ENCODE data around the gene TXNRD2. TPM values are rescaled to one million over a fixed set of nuclear protein-coding genes. Genes with fewer than 3 reads are reported as not detected.
A peak's percentile ranks its signal among the peaks of the same experiment; 100 is the strongest.

The TXNRD2 gene
- total and polyA plus RNA-seq, 8 donors = 9.6 to 41.6 (median 14.8) TPM

DNA sequence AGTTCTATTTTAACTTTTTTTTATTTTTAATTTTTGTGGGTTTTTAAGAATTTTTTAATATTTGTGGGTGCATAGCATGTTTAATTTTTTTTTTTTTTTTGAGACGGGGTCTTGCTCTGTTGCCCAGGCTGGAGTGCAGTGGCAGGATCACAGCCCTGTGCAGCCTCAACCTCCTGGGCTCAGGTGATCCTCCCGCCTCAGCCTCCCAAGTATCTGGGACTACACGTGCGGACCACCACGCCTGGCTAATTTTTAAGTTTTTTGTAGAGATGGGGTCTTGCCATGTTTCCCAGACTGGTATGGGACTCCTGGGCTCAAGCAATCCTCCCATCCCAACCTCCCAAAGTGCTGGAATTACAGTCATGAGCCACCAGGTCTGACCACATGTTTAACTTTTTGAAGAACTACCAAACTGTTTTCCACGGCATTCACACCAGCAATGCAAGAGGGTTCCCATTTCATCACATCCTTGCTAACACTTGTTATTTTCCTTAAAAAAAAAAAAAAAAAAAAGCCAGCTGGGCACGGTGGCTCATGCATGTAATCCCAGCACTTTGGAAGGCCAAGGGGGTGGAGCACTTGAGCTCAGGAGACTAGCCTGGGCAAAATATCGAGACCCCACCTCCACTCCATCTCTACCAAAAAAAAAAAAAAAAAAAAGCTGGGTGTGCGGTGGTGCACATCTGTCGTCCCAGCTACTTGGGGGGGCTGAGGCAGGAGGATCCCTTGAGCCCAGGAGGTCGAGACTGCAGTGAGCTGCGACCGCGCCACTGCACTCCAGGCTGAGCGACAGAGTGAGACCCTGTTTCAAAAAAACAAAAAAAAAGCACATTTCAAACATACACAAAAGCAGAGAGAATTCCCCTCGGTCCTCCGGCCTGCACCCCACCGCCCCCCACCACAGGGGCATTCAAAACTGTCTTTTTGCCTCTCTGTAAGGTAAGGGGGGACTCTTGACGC lies 16.7 kb upstream of the TXNRD2 start:
- TF ChIP-seq, protein P1, sequence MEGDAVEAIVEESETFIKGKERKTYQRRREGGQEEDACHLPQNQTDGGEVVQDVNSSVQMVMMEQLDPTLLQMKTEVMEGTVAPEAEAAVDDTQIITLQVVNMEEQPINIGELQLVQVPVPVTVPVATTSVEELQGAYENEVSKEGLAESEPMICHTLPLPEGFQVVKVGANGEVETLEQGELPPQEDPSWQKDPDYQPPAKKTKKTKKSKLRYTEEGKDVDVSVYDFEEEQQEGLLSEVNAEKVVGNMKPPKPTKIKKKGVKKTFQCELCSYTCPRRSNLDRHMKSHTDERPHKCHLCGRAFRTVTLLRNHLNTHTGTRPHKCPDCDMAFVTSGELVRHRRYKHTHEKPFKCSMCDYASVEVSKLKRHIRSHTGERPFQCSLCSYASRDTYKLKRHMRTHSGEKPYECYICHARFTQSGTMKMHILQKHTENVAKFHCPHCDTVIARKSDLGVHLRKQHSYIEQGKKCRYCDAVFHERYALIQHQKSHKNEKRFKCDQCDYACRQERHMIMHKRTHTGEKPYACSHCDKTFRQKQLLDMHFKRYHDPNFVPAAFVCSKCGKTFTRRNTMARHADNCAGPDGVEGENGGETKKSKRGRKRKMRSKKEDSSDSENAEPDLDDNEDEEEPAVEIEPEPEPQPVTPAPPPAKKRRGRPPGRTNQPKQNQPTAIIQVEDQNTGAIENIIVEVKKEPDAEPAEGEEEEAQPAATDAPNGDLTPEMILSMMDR (IDR thresholded peaks at IDR 0.05) = no peak
- no peak for ATAC-seq

DNA sequence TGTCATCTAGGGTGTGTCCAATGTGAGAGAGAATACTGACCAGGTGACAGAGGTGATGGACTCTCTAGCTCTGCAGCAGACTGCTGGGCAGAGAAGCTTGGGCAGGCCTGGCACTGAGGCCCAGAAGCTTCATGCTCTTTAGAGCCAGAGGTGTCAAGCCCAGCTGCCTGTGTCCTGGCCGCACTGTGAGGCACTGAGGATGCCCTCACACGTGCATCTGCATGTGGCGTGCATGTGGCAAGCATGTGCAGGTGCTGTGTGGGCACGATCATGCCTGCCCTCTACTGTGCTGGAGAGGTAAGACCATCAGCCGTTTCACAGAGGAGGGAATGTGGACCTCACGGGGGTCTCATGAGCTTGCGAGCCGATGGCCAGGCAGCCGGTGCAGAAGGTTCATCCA lies 15.8 kb upstream of the TXNRD2 start:
- no peak overlapping the region for H3K27ac ChIP-seq
- H3K27me3 ChIP-seq = no peaks in the 10 kb centered on the region
- TF ChIP-seq, protein P1 (IDR thresholded peaks at IDR 0.05) = no peak
- H3K9me3 ChIP-seq = no peaks in the 10 kb centered on the region
- FAIRE-seq (no peak), DNase-seq (peak in 2 of 6 donors; percentile 3 to 55), ATAC-seq (no peak)
- H3K4me3 ChIP-seq = no peak overlapping the region
- 89 to 90% methylated on average over 9 of the region's 9 CpGs for WGBS, 2 donors
- H3K36me3 ChIP-seq = no peaks in the 10 kb centered on the region
- H3K4me1 ChIP-seq = peaks cover 7 to 39% (median 31%) of the 10 kb centered on the region in 3 donors
- intact Hi-C loops (cut with DNase I) = no loop called here

More for the DNA sequence above, 16.7 kb upstream of the TXNRD2 start:
- no peaks in the 10 kb centered on the region for H3K36me3 ChIP-seq
- H3K9me3 ChIP-seq = no peaks in the 10 kb centered on the region
- intact Hi-C loops (cut with DNase I) = no loop called here
- peak overlapping the region in 2 of 4 donors; percentile 22 to 77 for H3K27ac ChIP-seq
- no peak for FAIRE-seq
- WGBS, 2 donors = 81 to 82% methylated on average over 18 to 19 of the region's 19 CpGs
- no peak overlapping the region for H3K4me3 ChIP-seq
- peaks cover 2 to 43% (median 29%) of the 10 kb centered on the region in 3 donors for H3K4me1 ChIP-seq
- peak in 1 of 6 donors; percentile 7 for DNase-seq
- no peaks in the 10 kb centered on the region for H3K27me3 ChIP-seq

- TF ChIP-seq, protein P1 (IDR thresholded peaks at IDR 0.05) = no peak
- peaks cover 7 to 29% (median 23%) of the 10 kb centered on the region in 3 donors for H3K4me1 ChIP-seq
- ATAC-seq = no peak
- no peaks in the 10 kb centered on the region for H3K9me3 ChIP-seq
- H3K27me3 ChIP-seq = no peaks in the 10 kb centered on the region
- FAIRE-seq = no peak
- H3K36me3 ChIP-seq = no peaks in the 10 kb centered on the region
- intact Hi-C loops (cut with DNase I) = no loop called here
- 82 to 87% methylated on average over 19 of the region's 19 CpGs for WGBS, 2 donors
- peak in 3 of 6 donors; percentile 25 to 63 (median 56) for DNase-seq
- no peak overlapping the region for H3K4me3 ChIP-seq
- H3K27ac ChIP-seq = no peak overlapping the region
Measured at GRCh38 chr22:19955241-19956128, 13.9 kb upstream of the TXNRD2 start.

DNA sequence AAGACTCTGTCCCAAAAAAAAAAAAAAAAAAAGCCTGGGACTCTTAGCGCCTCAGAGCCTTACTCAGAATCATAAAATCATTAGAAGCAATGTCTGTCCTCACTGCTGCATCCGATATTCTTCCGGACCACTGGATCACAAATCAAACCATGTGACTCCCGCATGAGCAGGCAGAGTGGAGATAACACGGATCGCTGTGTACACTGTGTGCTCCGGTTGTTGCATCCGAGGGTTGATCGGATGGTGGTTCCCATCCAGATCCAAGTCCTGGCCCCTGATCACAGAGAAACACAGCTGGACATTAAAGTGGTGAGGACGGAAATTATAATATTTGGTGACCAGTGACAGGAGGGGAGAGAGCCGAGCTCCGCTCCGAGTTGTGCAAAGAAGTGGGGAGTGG lies 9.7 kb upstream of the TXNRD2 start:
- Histone ChIP-seq H3K4me1 (peaks cover 8 to 25% (median 20%) of the 10 kb centered on the region in 3 donors), H3K27me3 (no peaks in the 10 kb centered on the region), H3K4me3 (no peak overlapping the region), H3K27ac (peak overlapping the region in 1 of 4 donors; percentile 75), H3K36me3 (no peaks in the 10 kb centered on the region), H3K9me3 (no peaks in the 10 kb centered on the region)
- WGBS, 2 donors = 58 to 62% methylated on average over 13 of the region's 13 CpGs
- TF ChIP-seq, protein P1 (IDR thresholded peaks at IDR 0.05) = no peak
- ATAC-seq (peak in 2 of 4 donors; percentile 7 to 13), FAIRE-seq (no peak), DNase-seq (peak in 3 of 6 donors; percentile 18 to 25 (median 20))
- intact Hi-C loops (cut with DNase I) = no loop called here
